H7 (cell line): ENCODE measurements around the gene CCDC146. TPM values are rescaled to one million over a fixed set of nuclear protein-coding genes. Genes with fewer than 3 reads are reported as not detected.
"Not testable (repeated sequence)": the region's sequence is repeated elsewhere in the genome, so short reads cannot be mapped to it uniquely, and the experiment has no call there.

ENCODE experiments used
- DNase-seq: peaks from one replicate; pipeline ENCODE4 v3.0.0; 2012
- H3K27me3 ChIP-seq: 2 replicates; pipeline ENCODE4 v1.6.0; 2011; ENCODE audit warnings: mild to moderate bottlenecking, low read length; ENCODE audit not compliant: control insufficient read depth, insufficient read depth
- H3K36me3 ChIP-seq: replicated peaks from 2 replicates; pipeline ENCODE4 v1.5.1; 2011; ENCODE audit warnings: low read length; ENCODE audit not compliant: control insufficient read depth, insufficient read depth
- H3K4me3 ChIP-seq: 2 replicates; pipeline ENCODE4 v1.5.1; 2011; ENCODE audit warnings: low read depth, mild to moderate bottlenecking, control low read depth, low read length, moderate library complexity; ENCODE audit not compliant: insufficient read depth
- total RNA-seq: library from RNA; depleted of rRNA; stranded (reverse); fragments of >200 nt; shearing (Covaris generic); gene quantifications from 2 replicates; pipeline ENCODE4 v1.2.3, GENCODE V29; 2014

The CCDC146 gene
- total RNA-seq, 1 experiment from 2014 or later: 2.3 TPM

- Histone ChIP-seq H3K27me3 (no peaks in the 10 kb centered on the region), H3K4me3 (no peak overlapping the region), H3K36me3 (no peaks in the 10 kb centered on the region)
- DNase-seq: no peak
These were observed 80.1 kb downstream of the CCDC146 start for GRCh38 chr7:77202481-77202976.

- Histone ChIP-seq H3K4me3 (no peak overlapping the region), H3K27me3 (no peaks in the 10 kb centered on the region), H3K36me3 (no peaks in the 10 kb centered on the region)
- no peak for DNase-seq
These were observed 83.3 kb downstream of the CCDC146 start for GRCh38 chr7:77205706-77206105.

GRCh38 chr7:77208416-77208815 is 86.0 kb downstream of the CCDC146 start:
- Histone ChIP-seq H3K4me3 (no peak overlapping the region), H3K36me3 (no peaks in the 10 kb centered on the region), H3K27me3 (no peaks in the 10 kb centered on the region)
- no peak for DNase-seq

- H3K36me3 ChIP-seq: no peaks in the 10 kb centered on the region
- H3K27me3 ChIP-seq: no peaks in the 10 kb centered on the region
- DNase-seq: no peak
These were observed 87.2 kb downstream of the CCDC146 start for GRCh38 chr7:77209479-77210139.

GRCh38 chr7:77216181-77216845 is 93.9 kb downstream of the CCDC146 start:
- no peak for DNase-seq
- Histone ChIP-seq H3K4me3 (no peak overlapping the region), H3K36me3 (no peaks in the 10 kb centered on the region), H3K27me3 (no peaks in the 10 kb centered on the region)

More at GRCh38 chr7:77209479-77210139, 87.2 kb downstream of the CCDC146 start:
- H3K4me3 ChIP-seq: no peak overlapping the region

- Histone ChIP-seq H3K27me3 (no peaks in the 10 kb centered on the region), H3K4me3 (no peak overlapping the region), H3K36me3 (no peaks in the 10 kb centered on the region)
- no peak for DNase-seq
These were observed 95.2 kb downstream of the CCDC146 start for GRCh38 chr7:77217474-77218185.

- not testable (repeated sequence) for H3K4me3 ChIP-seq, H3K36me3 ChIP-seq, DNase-seq, H3K27me3 ChIP-seq
These were observed 97.4 kb downstream of the CCDC146 start for GRCh38 chr7:77219701-77220331.

- H3K27me3 ChIP-seq: no peaks in the 10 kb centered on the region
- no peak for DNase-seq
- H3K36me3 ChIP-seq: no peaks in the 10 kb centered on the region
- no peak overlapping the region for H3K4me3 ChIP-seq
These were observed 99.7 kb downstream of the CCDC146 start for GRCh38 chr7:77222065-77222464.

GRCh38 chr7:77222819-77223218 is 100.4 kb downstream of the CCDC146 start:
- H3K36me3 ChIP-seq: no peaks in the 10 kb centered on the region
- DNase-seq: no peak
- H3K4me3 ChIP-seq: no peak overlapping the region
- H3K27me3 ChIP-seq: no peaks in the 10 kb centered on the region

GRCh38 chr7:77223261-77223660 is 100.8 kb downstream of the CCDC146 start:
- Histone ChIP-seq H3K27me3 (no peaks in the 10 kb centered on the region), H3K4me3 (no peak overlapping the region), H3K36me3 (no peaks in the 10 kb centered on the region)
- DNase-seq: no peak

- DNase-seq: no peak
These were observed 104.0 kb downstream of the CCDC146 start for GRCh38 chr7:77226357-77226839.

GRCh38 chr7:77228795-77229194 is 106.4 kb downstream of the CCDC146 start:
- H3K36me3 ChIP-seq: not testable (repeated sequence)

More at GRCh38 chr7:77226357-77226839, 104.0 kb downstream of the CCDC146 start:
- no peaks in the 10 kb centered on the region for H3K36me3 ChIP-seq
- H3K4me3 ChIP-seq: no peak overlapping the region
- no peaks in the 10 kb centered on the region for H3K27me3 ChIP-seq

GRCh38 chr7:77232467-77232866 is 110.1 kb downstream of the CCDC146 start:
- Histone ChIP-seq H3K27me3 (no peaks in the 10 kb centered on the region), H3K36me3 (no peaks in the 10 kb centered on the region), H3K4me3 (no peak overlapping the region)
- DNase-seq: no peak

More at GRCh38 chr7:77228795-77229194, 106.4 kb downstream of the CCDC146 start:
- not testable (repeated sequence) for H3K27me3 ChIP-seq, DNase-seq, H3K4me3 ChIP-seq

GRCh38 chr7:77235276-77235675 is 112.9 kb downstream of the CCDC146 start:
- H3K4me3 ChIP-seq: no peak overlapping the region
- H3K27me3 ChIP-seq: no peaks in the 10 kb centered on the region
- DNase-seq: no peak
- no peaks in the 10 kb centered on the region for H3K36me3 ChIP-seq
